Endothelial cell of umbilical vein (primary cell): Measurements from ENCODE around the gene NCAN. TPM values are rescaled to one million over a fixed set of nuclear protein-coding genes. Genes with fewer than 3 reads are reported as not detected.

Experiments used
- BruUV-seq: library from RNA; stranded (reverse); fragments of 400-500 nt; replicated peaks from 2 replicates; lab custom pipeline; 2021; lab: Mats Ljungman, UMichigan
- CTCF ChIA-PET: fragments of 300-600, 350-600 bp; sonication (Branson Sonifier 250); formaldehyde crosslinking; loops from one replicate; lab custom pipeline; 2021; ENCODE audit warnings: antibody characterized with exemption, inconsistent platforms; lab: Charles Lee
- POLR2A ChIA-PET: fragments of 300-600, 350-600 bp; sonication (Branson Sonifier 250); formaldehyde crosslinking; loops from one replicate; lab custom pipeline; 2021; ENCODE audit warnings: antibody characterized with exemption, inconsistent platforms; lab: Charles Lee
- DNase-seq: peaks from one replicate; pipeline ENCODE4 v3.0.0-alpha.2; 2011; ENCODE audit warnings: low read depth, low spot score
- FAIRE-seq: peaks from 2 replicates; lab custom pipeline; 2011; peaks lifted over from hg19 to GRCh38; lab: Jason Lieb, UNC
- H2AFZ ChIP-seq: 2 replicates; pipeline ENCODE4 v1.6.0; 2012; ENCODE audit warnings: low read depth, low read length, control low read depth, inconsistent platforms
- H3K27ac ChIP-seq: 2 replicates; pipeline ENCODE4 v1.5.1; 2011; ENCODE audit warnings: low read depth, mild to moderate bottlenecking, control low read depth, low read length, moderate library complexity; ENCODE audit not compliant: insufficient read depth
- H3K27me3 ChIP-seq, 2 experiments: 2 replicates each; pipeline versions ENCODE4 v1.6.0 to v1.6.1; 2011; ENCODE audit warnings: low read length in 2 of 2, mixed read lengths in 1 of 2; ENCODE audit not compliant: control insufficient read depth in 2 of 2, insufficient read depth in 2 of 2
- H3K36me3 ChIP-seq, 2 experiments: 2 replicates in 1 of 2; 3 replicates in 1 of 2; pipeline ENCODE4 v1.5.1; 2011; ENCODE audit warnings: low read length in 2 of 2, mild to moderate bottlenecking in 1 of 2, moderate library complexity in 1 of 2; ENCODE audit not compliant: control insufficient read depth in 2 of 2, insufficient read depth in 2 of 2; ENCODE audit errors: extremely low read depth in 1 of 2
- H3K4me1 ChIP-seq: 3 replicates; pipeline ENCODE4 v1.5.1; 2011; ENCODE audit warnings: mild to moderate bottlenecking, low read length; ENCODE audit not compliant: control insufficient read depth, insufficient read depth; ENCODE audit errors: extremely low read depth
- H3K4me2 ChIP-seq: 2 replicates; pipeline ENCODE4 v1.6.1; 2011; ENCODE audit warnings: low read length, control low read depth, mixed read lengths; ENCODE audit not compliant: insufficient read depth
- H3K4me3 ChIP-seq, 3 experiments: fragments of 200-600 bp in 1 of 3; sonication (generic), shearing (Covaris generic) in 1 of 3; replicated peaks in 1 of 3; 2 replicates each; pipeline ENCODE4 v1.5.1; 2011 to 2016; ENCODE audit warnings: control low read depth in 3 of 3, low read length in 3 of 3, mild to moderate bottlenecking in 2 of 3, inconsistent platforms in 1 of 3, low read depth in 1 of 3, moderate library complexity in 1 of 3; ENCODE audit not compliant: insufficient read depth in 1 of 3
- H3K79me2 ChIP-seq: 2 replicates; pipeline ENCODE4 v1.6.0; 2012; ENCODE audit warnings: low read length, inconsistent platforms; ENCODE audit not compliant: control insufficient read depth, insufficient read depth
- H3K9ac ChIP-seq: replicated peaks from 2 replicates; pipeline ENCODE3; 2011; ENCODE audit warnings: low read length, control low read depth; ENCODE audit not compliant: insufficient read depth; ENCODE audit errors: extremely low read depth
- H3K9me1 ChIP-seq: replicated peaks from 3 replicates; pipeline ENCODE4 v1.6.0; 2011; ENCODE audit warnings: mild to moderate bottlenecking, low read length; ENCODE audit not compliant: control insufficient read depth, insufficient read depth; ENCODE audit errors: extremely low read depth
- H3K9me3 ChIP-seq: replicated peaks from 2 replicates; pipeline ENCODE4 v1.5.1; 2012; ENCODE audit warnings: low read length, inconsistent platforms; ENCODE audit not compliant: control insufficient read depth, insufficient read depth
- H4K20me1 ChIP-seq: replicated peaks from 2 replicates; pipeline ENCODE3; 2011; ENCODE audit warnings: mild to moderate bottlenecking, low read length; ENCODE audit not compliant: control insufficient read depth, insufficient read depth; ENCODE audit errors: extremely low read depth
- FOS ChIP-seq: IDR thresholded peaks from 2 replicates; pipeline ENCODE4 v1.6.1; 2011; ENCODE audit warnings: mild to moderate bottlenecking, low read length, moderate library complexity, borderline replicate concordance; ENCODE audit not compliant: insufficient read depth
- GATA2 ChIP-seq: IDR thresholded peaks from 2 replicates; pipeline ENCODE4 v1.7.0; 2011; ENCODE audit warnings: low read depth, mild to moderate bottlenecking, moderate library complexity, mixed read lengths, low read length; ENCODE audit not compliant: insufficient read length, insufficient read depth
- JUN ChIP-seq: IDR thresholded peaks from 2 replicates; pipeline ENCODE4 v1.6.1; 2011; ENCODE audit warnings: borderline replicate concordance, low read depth; ENCODE audit not compliant: insufficient read length, insufficient read depth
- MYC ChIP-seq: IDR thresholded peaks from one replicate; pipeline ENCODE4 v1.6.1; 2011; ENCODE audit warnings: mild to moderate bottlenecking, low read depth, low read length
- POLR2A ChIP-seq: IDR thresholded peaks from 2 replicates; pipeline ENCODE4 v1.6.1; 2012; ENCODE audit warnings: low read depth, mild to moderate bottlenecking, control low read depth, low read length
- POLR2AphosphoS5 ChIP-seq: IDR thresholded peaks from 2 replicates; pipeline ENCODE4 v1.6.1; 2012; ENCODE audit warnings: low read depth, mild to moderate bottlenecking, control low read depth, low read length, moderate library complexity; ENCODE audit not compliant: insufficient read depth
- dilution Hi-C: fragments of 300-500 bp; cut with MboI; formaldehyde crosslinking; loops from one replicate; pipeline ENCODE4 v1.15.0; 2019; ENCODE audit warnings: low sequenced_read_pairs; ENCODE audit not compliant: extremely low pct_ligation_motif_present
- intact Hi-C: fragments of 100-400 bp; cut with micrococcal nuclease; formaldehyde crosslinking; loops from one replicate; pipeline ENCODE4 v1.10.0; 2022
- polyA plus RNA-seq, 4 experiments: library from polyadenylated mRNA; depleted of rRNA in 3 of 4; stranded (reverse) in 3 of 4; unstranded in 1 of 4; fragments of >200 nt; gene quantifications; 2 replicates each; pipeline versions ENCODE4 v1.2.1 to v1.2.3, GENCODE V29; 2011 to 2012; ENCODE audit warnings: missing spikeins in 1 of 4
- total RNA-seq: library from RNA; stranded (reverse); gene quantifications from 2 replicates; pipeline ENCODE4 v1.2.3, GENCODE V29; 2021
- TF ChIP-seq, protein P1 (sequence below), 2 donors: IDR thresholded peaks; 1 replicate in 1 of 2; 2 replicates in 1 of 2; pipeline ENCODE4 v1.5.1; 2011; ENCODE audit warnings: low read length in 2 of 2, mild to moderate bottlenecking in 2 of 2, moderate library complexity in 2 of 2, control low read depth in 1 of 2, inconsistent platforms in 1 of 2, low read depth in 1 of 2; ENCODE audit not compliant: insufficient read depth in 1 of 2; ENCODE audit errors: extremely low read depth in 1 of 2
- TF ChIP-seq, protein P2 (sequence below): IDR thresholded peaks from 2 replicates; pipeline ENCODE4 v1.6.1; 2011; ENCODE audit not compliant: insufficient read depth, insufficient read length

NCAN gene
- total and polyA plus RNA-seq, 2 donors (not counting 3 experiments of a cell fraction or from before 2014, with no cell fraction given), result not detected

GRCh38 chr19:19236173-19236572 is 24.4 kb downstream of the NCAN start:
- dilution Hi-C loops (no loop called here), intact Hi-C loops (no loop called here)
- no peaks in the 10 kb centered on the region for H3K27me3 ChIP-seq
- peaks cover 2% of the 10 kb centered on the region for H3K9me3 ChIP-seq
- CTCF ChIA-PET, result no interaction called here
- H3K9ac ChIP-seq, result no peak overlapping the region
- H3K27ac ChIP-seq, result no peak overlapping the region
- H3K4me3 ChIP-seq, result no peak overlapping the region
- H3K79me2 ChIP-seq, result no peaks in the 10 kb centered on the region
- TF ChIP-seq FOS (no peak), MYC (no peak), JUN (no peak), GATA2 (no peak), POLR2A (no peak), POLR2AphosphoS5 (no peak)
- TF ChIP-seq, protein P1, sequence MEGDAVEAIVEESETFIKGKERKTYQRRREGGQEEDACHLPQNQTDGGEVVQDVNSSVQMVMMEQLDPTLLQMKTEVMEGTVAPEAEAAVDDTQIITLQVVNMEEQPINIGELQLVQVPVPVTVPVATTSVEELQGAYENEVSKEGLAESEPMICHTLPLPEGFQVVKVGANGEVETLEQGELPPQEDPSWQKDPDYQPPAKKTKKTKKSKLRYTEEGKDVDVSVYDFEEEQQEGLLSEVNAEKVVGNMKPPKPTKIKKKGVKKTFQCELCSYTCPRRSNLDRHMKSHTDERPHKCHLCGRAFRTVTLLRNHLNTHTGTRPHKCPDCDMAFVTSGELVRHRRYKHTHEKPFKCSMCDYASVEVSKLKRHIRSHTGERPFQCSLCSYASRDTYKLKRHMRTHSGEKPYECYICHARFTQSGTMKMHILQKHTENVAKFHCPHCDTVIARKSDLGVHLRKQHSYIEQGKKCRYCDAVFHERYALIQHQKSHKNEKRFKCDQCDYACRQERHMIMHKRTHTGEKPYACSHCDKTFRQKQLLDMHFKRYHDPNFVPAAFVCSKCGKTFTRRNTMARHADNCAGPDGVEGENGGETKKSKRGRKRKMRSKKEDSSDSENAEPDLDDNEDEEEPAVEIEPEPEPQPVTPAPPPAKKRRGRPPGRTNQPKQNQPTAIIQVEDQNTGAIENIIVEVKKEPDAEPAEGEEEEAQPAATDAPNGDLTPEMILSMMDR (IDR thresholded peaks at IDR 0.05; ENCODE audit: extremely low read depth in 1 of 2, insufficient read depth in 1 of 2, low read depth in 1 of 2, low read length in 2 of 2), result no peak
- TF ChIP-seq, protein P2, sequence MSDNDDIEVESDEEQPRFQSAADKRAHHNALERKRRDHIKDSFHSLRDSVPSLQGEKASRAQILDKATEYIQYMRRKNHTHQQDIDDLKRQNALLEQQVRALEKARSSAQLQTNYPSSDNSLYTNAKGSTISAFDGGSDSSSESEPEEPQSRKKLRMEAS, result no peak
- H3K4me2 ChIP-seq, result no peak overlapping the region
- no peaks in the 10 kb centered on the region for H4K20me1 ChIP-seq
- FAIRE-seq, result no peak
- no peaks in the 10 kb centered on the region for H3K36me3 ChIP-seq
- H2AFZ ChIP-seq, result no peak overlapping the region
- no peaks in the 10 kb centered on the region for H3K4me1 ChIP-seq
- no peak for DNase-seq
- no peaks in the 10 kb centered on the region for H3K9me1 ChIP-seq
- POLR2A ChIA-PET, result no interaction called here
- BruUV-seq, result no TSS peak
